Measurements from ENCODE around the gene TFEB.

GRCh38 chr6:41712651-41713103 is 22.7 kb downstream of the TFEB start:
- TF ChIP-seq CTCF (IDR thresholded peaks at IDR 0.05) (peak in 1 of 3 donors; percentile 35), POLR2A (IDR thresholded peaks at IDR 0.05) (no peak)
